Uterine smooth muscle cell (primary cell): Measurements from ENCODE around the gene SH3BP4. TPM values are rescaled to one million over a fixed set of nuclear protein-coding genes. Genes with fewer than 3 reads are reported as not detected.

ENCODE experiments used
- total RNA-seq: library from RNA; depleted of rRNA; stranded (reverse); fragments of >200 nt; gene quantifications from 2 replicates; pipeline ENCODE4 v1.2.3, GENCODE V29; 2014

The SH3BP4 gene
- 30.5 and 43.1 TPM in 2 replicates for total RNA-seq

GRCh38 chr2:234951664-234952269 lies at the start of gene SH3BP4:
Gene SH3BP4, plus strand, starts transcription at chr2:234952017. Its CDS starts 82,986 bp downstream, at chr2:235035003.

